K562 (cell line): ENCODE measurements around the gene NEMP1. TPM values are rescaled to one million over a fixed set of nuclear protein-coding genes. Genes with fewer than 3 reads are reported as not detected.

Experiments
- ATAC-seq: fragments of 200-7000 bp; cut with Tn5 transposase; 3 replicates; pipeline ENCODE4 v1.9.1; 2020; ENCODE audit warnings: moderate library complexity
- BruUV-seq: library from RNA; stranded (reverse); fragments of 400-500 nt; replicated peaks from 2 replicates; lab custom pipeline; 2021; lab: Mats Ljungman, UMichigan
- CTCF ChIA-PET: fragments of 300-600 bp; formaldehyde crosslinking; extraction: SDS; loops from one replicate; lab custom pipeline; 2021; ENCODE audit warnings: low intra/inter-chr PET ratio; lab: Yijun Ruan, JAX
- POLR2A ChIA-PET: fragments of 300-600, 350-650 bp; sonication (Branson Sonifier 250); formaldehyde crosslinking; extraction: SDS; loops from one replicate; lab custom pipeline; 2021; ENCODE audit warnings: antibody characterized with exemption, inconsistent platforms; lab: Yijun Ruan, JAX
- DNase-seq, 4 experiments: peaks; one replicate each; pipeline versions ENCODE4 v3.0.0 to v3.0.0-alpha.2; 2011 to 2018; ENCODE audit warnings: low spot score in 3 of 4, mixed read lengths in 3 of 4; ENCODE audit errors: extremely low read depth in 1 of 4
- FAIRE-seq: peaks from 2 replicates; lab custom pipeline; 2011; peaks lifted over from hg19 to GRCh38; lab: Jason Lieb, UNC
- H2AFZ ChIP-seq: 2 replicates; pipeline ENCODE4 v1.6.0; 2011; ENCODE audit warnings: low read depth, low read length, control low read depth, inconsistent platforms
- H3K27ac ChIP-seq: fragments of 200-600 bp; 3 replicates; pipeline ENCODE4 v1.8.0; 2011; ENCODE audit warnings: low read depth, mild to moderate bottlenecking, control low read depth, inconsistent platforms, low read length, moderate library complexity, mixed read lengths; ENCODE audit errors: extremely low read depth
- H3K27me3 ChIP-seq, 2 experiments: fragments of 300-600 bp in 1 of 2; 2 replicates in 1 of 2; 3 replicates in 1 of 2; pipeline versions ENCODE4 v1.6.0 to v1.8.0; 2011; ENCODE audit warnings: inconsistent platforms in 2 of 2, low read length in 2 of 2, mild to moderate bottlenecking in 1 of 2, mixed read lengths in 1 of 2, moderate library complexity in 1 of 2; ENCODE audit not compliant: control insufficient read depth in 2 of 2, insufficient read depth in 2 of 2
- H3K36me3 ChIP-seq: fragments of 300-600 bp; 3 replicates; pipeline ENCODE4 v1.8.0; 2011; ENCODE audit warnings: mild to moderate bottlenecking, low read length, inconsistent platforms; ENCODE audit not compliant: control insufficient read depth, insufficient read depth
- H3K4me1 ChIP-seq, 2 experiments: fragments of 200-600 bp in 1 of 2; replicated peaks in 1 of 2; 2 replicates in 1 of 2; 3 replicates in 1 of 2; pipeline versions ENCODE4 v1.5.1 to v1.8.0; 2011; ENCODE audit warnings: inconsistent platforms in 2 of 2, low read length in 2 of 2, mild to moderate bottlenecking in 1 of 2, mixed read lengths in 1 of 2, moderate library complexity in 1 of 2; ENCODE audit not compliant: control insufficient read depth in 2 of 2, insufficient read depth in 2 of 2
- H3K4me2 ChIP-seq: 2 replicates; pipeline ENCODE4 v1.6.1; 2011; ENCODE audit warnings: low read length, control low read depth, inconsistent platforms, mixed read lengths; ENCODE audit not compliant: insufficient read depth
- H3K4me3 ChIP-seq: fragments of 200-600 bp; sonication (generic), shearing (Covaris generic); 2 replicates; pipeline ENCODE4 v1.5.1; 2016; ENCODE audit warnings: control low read depth, inconsistent platforms
- H3K79me2 ChIP-seq: fragments of 200-600 bp; 3 replicates; pipeline ENCODE4 v1.8.0; 2011; ENCODE audit warnings: low read length, inconsistent platforms; ENCODE audit not compliant: control insufficient read depth, insufficient read depth
- H3K9ac ChIP-seq, 2 experiments: 2 replicates each; pipeline versions ENCODE4 v1.6.0 to v1.6.1; 2011; ENCODE audit warnings: low read depth in 2 of 2, low read length in 2 of 2, control low read depth in 1 of 2, inconsistent platforms in 1 of 2, mild to moderate bottlenecking in 1 of 2, mixed read lengths in 1 of 2; ENCODE audit not compliant: insufficient read depth in 1 of 2
- H3K9me1 ChIP-seq: one replicate; pipeline ENCODE4 v1.6.0; 2011; ENCODE audit warnings: inconsistent platforms, mild to moderate bottlenecking, low read length, moderate library complexity; ENCODE audit not compliant: control insufficient read depth, insufficient read depth
- H3K9me3 ChIP-seq: replicated peaks from 2 replicates; pipeline ENCODE4 v1.5.1; 2011; ENCODE audit warnings: low read depth, low read length, inconsistent platforms; ENCODE audit not compliant: control insufficient read depth, insufficient read depth
- H4K20me1 ChIP-seq: replicated peaks from 2 replicates; pipeline ENCODE4 v1.6.1; 2011; ENCODE audit warnings: low read length, inconsistent platforms, mixed read lengths; ENCODE audit not compliant: control insufficient read depth, insufficient read depth
- ZBTB8A ChIP-seq: fragments of 450-650 bp; IDR thresholded peaks from 2 replicates; pipeline ENCODE4 v1.6.1; 2018; ENCODE audit warnings: mild to moderate bottlenecking, moderate library complexity; ENCODE audit not compliant: partially characterized antibody
- ZNF197 ChIP-seq: fragments of 200-800 bp; sonication (Bioruptor generic); IDR thresholded peaks from 2 replicates; pipeline ENCODE4 v1.6.1; 2016; ENCODE audit warnings: low read depth, missing genetic modification characterization, missing compliant biosample characterization
- WGBS: fragments of 100-300 bp; shearing (Covaris generic); methylation state at CpG from one replicate; pipeline ENCODE4 v1.1.6; 2016; ENCODE audit warnings: low coverage, mixed read lengths; ENCODE audit not compliant: insufficient coverage; ENCODE audit errors: missing lambda C conversion rate; 5-methylcytosine and 5-hydroxymethylcytosine counted together
- in situ Hi-C: fragments of 300-500 bp; cut with MboI; formaldehyde crosslinking; loops from 4 replicates; pipeline ENCODE4 v1.15.0; 2018; ENCODE audit warnings: inconsistent platforms, mixed read lengths
- intact Hi-C: fragments of 100-400 bp; cut with micrococcal nuclease; formaldehyde crosslinking; loops from 2 replicates; pipeline ENCODE4 v1.14.2; 2022
- polyA plus RNA-seq, 8 experiments: library from polyadenylated mRNA; depleted of rRNA in 4 of 8; stranded (reverse) in 5 of 8; unstranded in 3 of 8; fragments of >200 nt; fragmentation: Nextera tagmentation in 2 of 8; fragmentation: Illumina TruSeq in 1 of 8; extraction: Ambion mirVana in 2 of 8; extraction: Trizol in 1 of 8; gene quantifications; 2 replicates each; pipeline versions ENCODE4 v1.2.1 to v1.2.3, GENCODE V29; 2011 to 2014; ENCODE audit warnings: inconsistent platforms in 1 of 8, missing spikeins in 1 of 8
- total RNA-seq, 7 experiments: library from RNA; depleted of rRNA in 6 of 7; stranded (reverse); fragments of >200 nt in 6 of 7; fragmentation: Illumina TruSeq in 2 of 7; extraction: Trizol in 2 of 7; gene quantifications; 2 replicates each; pipeline versions ENCODE4 v1.2.1 to v1.2.3, GENCODE V29; 2011 to 2021; ENCODE audit warnings: low replicate concordance in 1 of 7
- TF ChIP-seq, protein P1 (sequence below): sonication (generic); formaldehyde crosslinking; IDR thresholded peaks from 2 replicates; pipeline ENCODE4 v1.8.0; 2022; ENCODE audit warnings: mild to moderate bottlenecking, missing genetic modification reagents
- TF ChIP-seq, protein P2 (sequence below), 3 experiments: fragments of 200-800 bp in 1 of 3; sonication (Bioruptor generic) in 1 of 3; sonication (generic) in 1 of 3; formaldehyde crosslinking in 1 of 3; IDR thresholded peaks; 2 replicates each; pipeline versions ENCODE4 v1.6.1 to v1.8.0; 2016 to 2022; ENCODE audit warnings: mild to moderate bottlenecking in 2 of 3, missing compliant biosample characterization in 2 of 3, missing genetic modification characterization in 2 of 3, missing genetic modification reagents in 1 of 3
- TF ChIP-seq, protein P3 (sequence below): fragments of 150-350 bp; conservative IDR thresholded peaks from 2 replicates; pipeline ENCODE4 v1.6.1; 2014; ENCODE audit warnings: low read length

NEMP1 gene
- total and polyA plus RNA-seq, 9 of the 15 experiments (the other 6 are each of a cell fraction or from before 2014, with no cell fraction given) = 9.5 to 82.2 (median 41.2) TPM

DNA sequence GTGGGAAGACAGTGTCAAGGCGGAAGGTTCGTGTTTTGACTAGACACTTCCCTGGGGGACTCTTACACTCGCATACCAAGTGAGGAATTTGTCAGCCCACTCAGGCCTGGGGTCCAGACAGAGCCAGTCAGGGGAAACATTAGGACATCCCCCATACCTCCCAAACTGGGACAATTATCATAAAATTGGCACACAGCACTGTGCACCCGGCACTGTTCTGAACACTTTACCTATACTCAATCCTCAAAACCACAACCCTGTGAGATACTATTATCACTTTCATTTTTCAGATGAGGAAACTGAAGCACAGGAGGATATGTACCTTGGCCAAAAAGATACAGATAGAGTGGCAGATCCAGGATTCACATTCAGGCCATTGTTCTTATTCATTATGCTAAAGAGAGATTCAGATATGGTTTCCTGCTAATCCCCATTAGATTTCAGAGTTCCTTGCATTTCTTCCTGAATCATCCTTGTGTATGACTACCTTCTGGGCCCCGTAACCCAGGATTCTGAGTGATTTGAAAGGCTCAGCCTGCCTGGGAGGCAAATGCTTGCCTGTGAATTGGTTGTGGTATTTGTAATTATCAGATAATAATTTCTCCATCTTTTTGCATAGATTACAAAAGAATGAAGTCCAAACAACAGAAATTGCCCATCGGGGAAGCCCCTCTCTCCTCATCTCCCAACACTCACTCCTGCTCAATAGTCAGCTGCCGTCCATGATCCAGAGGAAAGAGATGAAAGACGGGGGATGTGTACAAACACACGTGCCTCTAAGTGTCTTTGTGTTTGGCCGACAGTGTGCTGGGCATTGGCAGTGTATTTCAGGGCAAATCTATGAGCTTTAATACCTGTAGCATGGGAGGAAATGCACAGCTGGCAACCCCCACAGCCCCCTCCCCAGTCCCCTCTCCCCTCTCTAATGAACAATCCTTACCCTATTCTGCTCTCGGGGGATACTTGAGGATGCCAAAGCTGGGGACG lies 66.9 kb downstream of the NEMP1 start (continued):
- TF ChIP-seq, protein P1, sequence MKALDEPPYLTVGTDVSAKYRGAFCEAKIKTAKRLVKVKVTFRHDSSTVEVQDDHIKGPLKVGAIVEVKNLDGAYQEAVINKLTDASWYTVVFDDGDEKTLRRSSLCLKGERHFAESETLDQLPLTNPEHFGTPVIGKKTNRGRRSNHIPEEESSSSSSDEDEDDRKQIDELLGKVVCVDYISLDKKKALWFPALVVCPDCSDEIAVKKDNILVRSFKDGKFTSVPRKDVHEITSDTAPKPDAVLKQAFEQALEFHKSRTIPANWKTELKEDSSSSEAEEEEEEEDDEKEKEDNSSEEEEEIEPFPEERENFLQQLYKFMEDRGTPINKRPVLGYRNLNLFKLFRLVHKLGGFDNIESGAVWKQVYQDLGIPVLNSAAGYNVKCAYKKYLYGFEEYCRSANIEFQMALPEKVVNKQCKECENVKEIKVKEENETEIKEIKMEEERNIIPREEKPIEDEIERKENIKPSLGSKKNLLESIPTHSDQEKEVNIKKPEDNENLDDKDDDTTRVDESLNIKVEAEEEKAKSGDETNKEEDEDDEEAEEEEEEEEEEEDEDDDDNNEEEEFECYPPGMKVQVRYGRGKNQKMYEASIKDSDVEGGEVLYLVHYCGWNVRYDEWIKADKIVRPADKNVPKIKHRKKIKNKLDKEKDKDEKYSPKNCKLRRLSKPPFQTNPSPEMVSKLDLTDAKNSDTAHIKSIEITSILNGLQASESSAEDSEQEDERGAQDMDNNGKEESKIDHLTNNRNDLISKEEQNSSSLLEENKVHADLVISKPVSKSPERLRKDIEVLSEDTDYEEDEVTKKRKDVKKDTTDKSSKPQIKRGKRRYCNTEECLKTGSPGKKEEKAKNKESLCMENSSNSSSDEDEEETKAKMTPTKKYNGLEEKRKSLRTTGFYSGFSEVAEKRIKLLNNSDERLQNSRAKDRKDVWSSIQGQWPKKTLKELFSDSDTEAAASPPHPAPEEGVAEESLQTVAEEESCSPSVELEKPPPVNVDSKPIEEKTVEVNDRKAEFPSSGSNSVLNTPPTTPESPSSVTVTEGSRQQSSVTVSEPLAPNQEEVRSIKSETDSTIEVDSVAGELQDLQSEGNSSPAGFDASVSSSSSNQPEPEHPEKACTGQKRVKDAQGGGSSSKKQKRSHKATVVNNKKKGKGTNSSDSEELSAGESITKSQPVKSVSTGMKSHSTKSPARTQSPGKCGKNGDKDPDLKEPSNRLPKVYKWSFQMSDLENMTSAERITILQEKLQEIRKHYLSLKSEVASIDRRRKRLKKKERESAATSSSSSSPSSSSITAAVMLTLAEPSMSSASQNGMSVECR (CRISPR knock-in tag) = no peak

DNA sequence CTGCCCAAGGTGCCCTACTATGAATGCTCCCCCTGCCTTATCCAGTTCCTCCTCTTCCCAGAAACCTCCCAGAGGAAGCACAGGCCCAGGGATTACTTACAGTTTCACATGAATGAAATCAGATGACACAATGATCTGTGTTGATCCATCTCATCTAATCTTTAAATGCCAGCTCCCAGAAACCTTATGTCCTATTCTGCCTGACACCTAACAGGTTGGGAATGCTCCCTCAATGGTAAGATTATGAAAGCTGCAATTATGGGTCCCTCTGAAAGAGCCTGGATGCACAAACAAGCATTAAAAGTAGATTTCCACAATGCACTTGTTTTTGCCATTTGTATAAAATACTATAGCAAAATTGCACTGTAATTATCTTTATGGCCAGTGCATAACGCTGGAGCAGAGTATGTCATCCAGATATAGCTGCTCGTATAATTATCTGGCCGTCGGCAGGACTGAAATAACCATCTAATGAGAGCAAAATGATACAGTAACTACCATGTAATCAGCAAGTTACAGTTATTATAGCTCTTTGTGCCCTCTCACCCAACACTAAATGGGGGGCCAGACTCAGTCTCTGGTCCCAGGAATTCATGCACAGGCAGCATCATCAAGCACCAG lies 67.9 kb downstream of the NEMP1 start:
- H3K79me2 ChIP-seq = peaks cover 5% of the 10 kb centered on the region
- H3K27me3 ChIP-seq = peaks cover 2 to 20% of the 10 kb centered on the region in 2 experiments
- peaks cover 6 to 24% of the 10 kb centered on the region in 2 experiments; a peak in 4 of 5 replicates for H3K4me1 ChIP-seq
- H3K27ac ChIP-seq = no peak overlapping the region
- intact Hi-C loops (no loop called here), in situ Hi-C loops (loop anchor here (5.0 kb wide), 1 partner anchor 42 kb away; the partner anchor contains the start of gene MYO1A)
- H3K4me3 ChIP-seq = no peak overlapping the region
- H3K9ac ChIP-seq = no peak overlapping the region
- H2AFZ ChIP-seq = no peak overlapping the region
- no peaks in the 10 kb centered on the region for H3K9me1 ChIP-seq
- H3K4me2 ChIP-seq = no peak overlapping the region
- no peaks in the 10 kb centered on the region for H3K36me3 ChIP-seq
- ChIA-PET POLR2A (interaction anchor here (0.5 to 0.8 kb wide), 3 partner anchors 9 to 47 kb away, joined by 3 to 4 read pairs (median 4); no protein-coding TSS in a partner anchor), CTCF (interaction anchor here (0.7 kb wide), 1 partner anchor 50 kb away, joined by 3 read pairs; no protein-coding TSS in a partner anchor)
- DNase-seq (no peak), FAIRE-seq (no peak), ATAC-seq (no peak)
- no peaks in the 10 kb centered on the region for H3K9me3 ChIP-seq
- BruUV-seq = no TSS peak
- WGBS = 49% methylated on average over 4 of the region's 4 CpGs
- no peaks in the 10 kb centered on the region for H4K20me1 ChIP-seq
- TF ChIP-seq, protein P2, sequence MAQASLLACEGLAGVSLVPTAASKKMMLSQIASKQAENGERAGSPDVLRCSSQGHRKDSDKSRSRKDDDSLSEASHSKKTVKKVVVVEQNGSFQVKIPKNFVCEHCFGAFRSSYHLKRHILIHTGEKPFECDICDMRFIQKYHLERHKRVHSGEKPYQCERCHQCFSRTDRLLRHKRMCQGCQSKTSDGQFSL (CRISPR knock-in tag; IDR thresholded peaks at IDR 0.05) = no peak
- TF ChIP-seq, protein P2 (tag; IDR thresholded peaks at IDR 0.05) = no peak
- no peak for TF ChIP-seq ZNF197 (CRISPR knock-in tag)
- TF ChIP-seq ZBTB8A = no peak
- TF ChIP-seq, protein P3, sequence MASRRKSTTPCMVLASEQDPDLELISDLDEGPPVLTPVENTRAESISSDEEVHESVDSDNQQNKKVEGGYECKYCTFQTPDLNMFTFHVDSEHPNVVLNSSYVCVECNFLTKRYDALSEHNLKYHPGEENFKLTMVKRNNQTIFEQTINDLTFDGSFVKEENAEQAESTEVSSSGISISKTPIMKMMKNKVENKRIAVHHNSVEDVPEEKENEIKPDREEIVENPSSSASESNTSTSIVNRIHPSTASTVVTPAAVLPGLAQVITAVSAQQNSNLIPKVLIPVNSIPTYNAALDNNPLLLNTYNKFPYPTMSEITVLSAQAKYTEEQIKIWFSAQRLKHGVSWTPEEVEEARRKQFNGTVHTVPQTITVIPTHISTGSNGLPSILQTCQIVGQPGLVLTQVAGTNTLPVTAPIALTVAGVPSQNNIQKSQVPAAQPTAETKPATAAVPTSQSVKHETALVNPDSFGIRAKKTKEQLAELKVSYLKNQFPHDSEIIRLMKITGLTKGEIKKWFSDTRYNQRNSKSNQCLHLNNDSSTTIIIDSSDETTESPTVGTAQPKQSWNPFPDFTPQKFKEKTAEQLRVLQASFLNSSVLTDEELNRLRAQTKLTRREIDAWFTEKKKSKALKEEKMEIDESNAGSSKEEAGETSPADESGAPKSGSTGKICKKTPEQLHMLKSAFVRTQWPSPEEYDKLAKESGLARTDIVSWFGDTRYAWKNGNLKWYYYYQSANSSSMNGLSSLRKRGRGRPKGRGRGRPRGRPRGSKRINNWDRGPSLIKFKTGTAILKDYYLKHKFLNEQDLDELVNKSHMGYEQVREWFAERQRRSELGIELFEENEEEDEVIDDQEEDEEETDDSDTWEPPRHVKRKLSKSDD = no peak
